Lower leg skin (tissue), 3 donors: Measurements from ENCODE around the gene ESYT3.

Experiments
- POLR2A ChIP-seq, 2 donors: fragments of 450-650 bp; IDR thresholded peaks; one replicate each; pipeline ENCODE4 v1.6.1; 2016 to 2017; ENCODE audit warnings: antibody characterized with exemption in 2 of 2, mild to moderate bottlenecking in 1 of 2, moderate library complexity in 1 of 2
- TF ChIP-seq, protein P1 (sequence below), 3 donors: fragments of 450-650 bp; IDR thresholded peaks; one replicate each; pipeline ENCODE4 v1.5.1; 2016; ENCODE audit warnings: antibody characterized with exemption in 3 of 3, mild to moderate bottlenecking in 3 of 3, moderate library complexity in 2 of 3

DNA sequence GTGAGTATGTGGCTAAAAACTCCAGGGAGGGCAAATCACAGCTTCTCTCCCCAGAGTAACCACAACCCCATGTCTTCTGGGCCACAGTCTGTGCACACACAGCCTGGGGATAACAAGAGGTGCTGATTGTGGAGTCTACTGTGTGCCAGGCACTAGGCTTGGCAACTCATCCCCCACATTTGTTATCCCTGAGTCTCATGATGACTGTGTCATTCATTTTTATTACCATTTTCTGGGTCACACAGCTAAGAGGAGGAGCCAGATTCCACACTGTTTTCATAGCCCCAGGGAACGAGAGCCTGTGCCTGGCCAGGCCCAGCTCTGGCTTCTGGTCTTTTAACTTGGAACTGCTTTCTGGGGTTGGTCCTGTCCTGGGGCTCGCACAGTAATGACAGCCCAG is 34.5 kb downstream of the ESYT3 start:
- TF ChIP-seq POLR2A (IDR thresholded peaks at IDR 0.05) = no peak
- TF ChIP-seq, protein P1, sequence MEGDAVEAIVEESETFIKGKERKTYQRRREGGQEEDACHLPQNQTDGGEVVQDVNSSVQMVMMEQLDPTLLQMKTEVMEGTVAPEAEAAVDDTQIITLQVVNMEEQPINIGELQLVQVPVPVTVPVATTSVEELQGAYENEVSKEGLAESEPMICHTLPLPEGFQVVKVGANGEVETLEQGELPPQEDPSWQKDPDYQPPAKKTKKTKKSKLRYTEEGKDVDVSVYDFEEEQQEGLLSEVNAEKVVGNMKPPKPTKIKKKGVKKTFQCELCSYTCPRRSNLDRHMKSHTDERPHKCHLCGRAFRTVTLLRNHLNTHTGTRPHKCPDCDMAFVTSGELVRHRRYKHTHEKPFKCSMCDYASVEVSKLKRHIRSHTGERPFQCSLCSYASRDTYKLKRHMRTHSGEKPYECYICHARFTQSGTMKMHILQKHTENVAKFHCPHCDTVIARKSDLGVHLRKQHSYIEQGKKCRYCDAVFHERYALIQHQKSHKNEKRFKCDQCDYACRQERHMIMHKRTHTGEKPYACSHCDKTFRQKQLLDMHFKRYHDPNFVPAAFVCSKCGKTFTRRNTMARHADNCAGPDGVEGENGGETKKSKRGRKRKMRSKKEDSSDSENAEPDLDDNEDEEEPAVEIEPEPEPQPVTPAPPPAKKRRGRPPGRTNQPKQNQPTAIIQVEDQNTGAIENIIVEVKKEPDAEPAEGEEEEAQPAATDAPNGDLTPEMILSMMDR (IDR thresholded peaks at IDR 0.05) = no peak
